Choroid plexus epithelial cell (primary cell): Measurements from ENCODE around the gene LIPK.

Experiments used
- DNase-seq: peaks from one replicate; pipeline ENCODE4 v3.0.0-alpha.2; 2010; ENCODE audit warnings: low read depth
- H3K4me3 ChIP-seq: 2 replicates; pipeline ENCODE4 v1.5.1; 2011; ENCODE audit warnings: low read depth, mild to moderate bottlenecking, control low read depth, low read length, moderate library complexity
- CTCF ChIP-seq: conservative IDR thresholded peaks from 2 replicates; pipeline ENCODE4 v1.5.1; 2011; ENCODE audit warnings: low read depth, mild to moderate bottlenecking, control low read depth, inconsistent platforms, low read length, moderate library complexity

Gene LIPK

GRCh38 chr10:88794731-88795130 is 88.7 kb downstream of the LIPK start:
- no peak overlapping the region for H3K4me3 ChIP-seq
- DNase-seq, result no peak
- TF ChIP-seq CTCF, result no peak

GRCh38 chr10:88800152-88801125 is 94.4 kb downstream of the LIPK start:
- H3K4me3 ChIP-seq, result no peak overlapping the region
- no peak for TF ChIP-seq CTCF
- DNase-seq, result peak; percentile 75
